Measurements from ENCODE around the gene PPFIA2. TPM values are rescaled to one million over a fixed set of nuclear protein-coding genes. Genes with fewer than 3 reads are reported as not detected.

PPFIA2 gene
- total and polyA plus RNA-seq, 9 of the 15 experiments (the other 6 are each of a cell fraction or from before 2014, with no cell fraction given), result not detected

DNA sequence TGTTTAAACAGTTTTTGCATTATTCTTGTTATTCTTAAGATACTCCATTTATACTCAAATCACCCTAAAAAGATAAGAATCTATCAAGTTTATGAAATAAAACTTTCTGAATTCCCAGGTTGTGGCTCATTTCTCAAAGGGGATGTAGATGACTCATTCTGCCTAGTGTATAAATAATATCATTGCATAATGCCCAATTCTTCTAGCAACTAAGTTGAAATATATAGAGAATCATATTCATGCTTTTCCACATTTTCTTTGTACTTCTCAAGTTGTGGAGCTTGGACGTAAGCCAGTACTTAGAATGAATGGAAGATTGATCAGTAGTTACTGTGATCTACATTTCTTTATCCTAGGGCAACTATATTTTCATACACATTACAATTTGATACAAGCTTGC lies 201.1 kb downstream of the PPFIA2 start:
- no TSS peak for BruUV-seq (replicated peaks)
- Histone ChIP-seq H4K20me1 (replicated peaks; ENCODE audit: control insufficient read depth, insufficient read depth, low read length) (no peaks in the 10 kb centered on the region), H3K79me2 (ENCODE audit: control insufficient read depth, insufficient read depth, low read length) (no peaks in the 10 kb centered on the region), H3K9me1 (ENCODE audit: control insufficient read depth, insufficient read depth, low read length) (no peaks in the 10 kb centered on the region), H3K4me1 (replicated peaks in 1 of 2; ENCODE audit: control insufficient read depth in 2 of 2, insufficient read depth in 2 of 2, low read length in 2 of 2) (no peaks in the 10 kb centered on the region), H3K27ac (ENCODE audit: extremely low read depth, low read depth, low read length) (no peak overlapping the region), H3K9ac (ENCODE audit: insufficient read depth in 1 of 2, low read depth in 2 of 2, low read length in 2 of 2) (no peak overlapping the region), H2AFZ (ENCODE audit: low read depth, low read length) (no peak overlapping the region), H3K4me2 (ENCODE audit: insufficient read depth, low read length) (no peak overlapping the region), H3K9me3 (replicated peaks; ENCODE audit: control insufficient read depth, insufficient read depth, low read depth, low read length) (no peaks in the 10 kb centered on the region), H3K27me3 (ENCODE audit: control insufficient read depth in 2 of 2, insufficient read depth in 2 of 2, low read length in 2 of 2) (no peaks in the 10 kb centered on the region), H3K4me3 (no peak overlapping the region), H3K36me3 (ENCODE audit: control insufficient read depth, insufficient read depth, low read length) (no peaks in the 10 kb centered on the region)
- 0% methylated on average over 1 of the region's 1 CpG for WGBS (ENCODE audit: insufficient coverage, low coverage, missing lambda C conversion rate)
- no peak for ATAC-seq
- in situ Hi-C loops (cut with MboI) (no loop called here), intact Hi-C loops (cut with micrococcal nuclease) (no loop called here)
- TF ChIP-seq KDM1A (IDR thresholded peaks at IDR 0.05) (no peak), ZNF561 (CRISPR knock-in tag; conservative IDR thresholded peaks at IDR 0.05) (no peak), BRD4 (IDR thresholded peaks at IDR 0.05) (no peak), STAT5A (IDR thresholded peaks at IDR 0.05; ENCODE audit: borderline replicate concordance, low read length) (no peak), ZNF23 (CRISPR knock-in tag; IDR thresholded peaks at IDR 0.05) (no peak)
- TF ChIP-seq, protein P1, sequence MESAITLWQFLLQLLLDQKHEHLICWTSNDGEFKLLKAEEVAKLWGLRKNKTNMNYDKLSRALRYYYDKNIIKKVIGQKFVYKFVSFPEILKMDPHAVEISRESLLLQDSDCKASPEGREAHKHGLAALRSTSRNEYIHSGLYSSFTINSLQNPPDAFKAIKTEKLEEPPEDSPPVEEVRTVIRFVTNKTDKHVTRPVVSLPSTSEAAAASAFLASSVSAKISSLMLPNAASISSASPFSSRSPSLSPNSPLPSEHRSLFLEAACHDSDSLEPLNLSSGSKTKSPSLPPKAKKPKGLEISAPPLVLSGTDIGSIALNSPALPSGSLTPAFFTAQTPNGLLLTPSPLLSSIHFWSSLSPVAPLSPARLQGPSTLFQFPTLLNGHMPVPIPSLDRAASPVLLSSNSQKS (CRISPR knock-in tag; IDR thresholded peaks at IDR 0.05), result no peak
- TF ChIP-seq, protein P2, sequence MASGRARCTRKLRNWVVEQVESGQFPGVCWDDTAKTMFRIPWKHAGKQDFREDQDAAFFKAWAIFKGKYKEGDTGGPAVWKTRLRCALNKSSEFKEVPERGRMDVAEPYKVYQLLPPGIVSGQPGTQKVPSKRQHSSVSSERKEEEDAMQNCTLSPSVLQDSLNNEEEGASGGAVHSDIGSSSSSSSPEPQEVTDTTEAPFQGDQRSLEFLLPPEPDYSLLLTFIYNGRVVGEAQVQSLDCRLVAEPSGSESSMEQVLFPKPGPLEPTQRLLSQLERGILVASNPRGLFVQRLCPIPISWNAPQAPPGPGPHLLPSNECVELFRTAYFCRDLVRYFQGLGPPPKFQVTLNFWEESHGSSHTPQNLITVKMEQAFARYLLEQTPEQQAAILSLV (tag; IDR thresholded peaks at IDR 0.05), result no peak
- ChIA-PET CTCF (ENCODE audit: low intra/inter-chr PET ratio) (no interaction called here), POLR2A (no interaction called here)
- no peak for FAIRE-seq
- DNase-seq (ENCODE audit: extremely low read depth in 1 of 4, low spot score in 3 of 4), result no peak
